Hepatocyte (in vitro differentiated cells): ENCODE data around the gene RFX8. TPM values are rescaled to one million over a fixed set of nuclear protein-coding genes. Genes with fewer than 3 reads are reported as not detected.
"Not testable (repeated sequence)": the region's sequence is repeated elsewhere in the genome, so short reads cannot be mapped to it uniquely, and the experiment has no call there.

ENCODE experiments used
- DNase-seq: peaks from one replicate; pipeline ENCODE4 v3.0.0-alpha.2; 2016; ENCODE audit warnings: low spot score
- H2AFZ ChIP-seq: fragments of 200-600 bp; sonication (generic); 2 replicates; pipeline ENCODE4 v1.6.0; 2016; ENCODE audit warnings: antibody characterized with exemption, mild to moderate bottlenecking
- H3K27ac ChIP-seq: fragments of 200-600 bp; sonication (generic); 2 replicates; pipeline ENCODE4 v1.5.1; 2016; ENCODE audit warnings: mild to moderate bottlenecking
- H3K27me3 ChIP-seq: fragments of 200-600 bp; sonication (generic); 2 replicates; pipeline ENCODE4 v1.6.1; 2016
- H3K36me3 ChIP-seq: fragments of 200-600 bp; sonication (generic); replicated peaks from 2 replicates; pipeline ENCODE4 v1.5.1; 2016; ENCODE audit warnings: low read depth; ENCODE audit not compliant: insufficient read depth
- H3K4me1 ChIP-seq: fragments of 200-600 bp; sonication (generic); 2 replicates; pipeline ENCODE4 v1.5.1; 2016; ENCODE audit warnings: mild to moderate bottlenecking, moderate library complexity; ENCODE audit not compliant: insufficient read depth
- H3K4me2 ChIP-seq: fragments of 200-600 bp; sonication (generic); 2 replicates; pipeline ENCODE4 v1.6.0; 2016
- H3K4me3 ChIP-seq: fragments of 200-600 bp; sonication (generic); 2 replicates; pipeline ENCODE4 v1.5.1; 2016; ENCODE audit warnings: mild to moderate bottlenecking
- H3K79me2 ChIP-seq: fragments of 200-600 bp; sonication (generic); 2 replicates; pipeline ENCODE4 v1.6.0; 2017; ENCODE audit warnings: mild to moderate bottlenecking
- H3K9me2 ChIP-seq: fragments of 200-600 bp; sonication (generic); replicated peaks from 2 replicates; pipeline ENCODE4 v1.6.0; 2017; ENCODE audit warnings: mild to moderate bottlenecking; ENCODE audit not compliant: insufficient read depth
- H3K9me3 ChIP-seq: fragments of 200-600 bp; sonication (generic); 2 replicates; pipeline ENCODE4 v1.5.1; 2016; ENCODE audit warnings: low read depth, mild to moderate bottlenecking
- H4K20me1 ChIP-seq: fragments of 200-600 bp; sonication (generic); 2 replicates; pipeline ENCODE4 v1.6.0; 2016; ENCODE audit warnings: mild to moderate bottlenecking; ENCODE audit not compliant: insufficient read depth, poor library complexity, severe bottlenecking
- CTCF ChIP-seq: fragments of 200-600 bp; sonication (generic); IDR thresholded peaks from 2 replicates; pipeline ENCODE4 v1.5.1; 2016; ENCODE audit warnings: antibody characterized with exemption, mild to moderate bottlenecking; ENCODE audit not compliant: poor library complexity
- EZH2 ChIP-seq: fragments of 200-600 bp; sonication (generic); IDR thresholded peaks from 2 replicates; pipeline ENCODE4 v1.6.1; 2016; ENCODE audit warnings: antibody characterized with exemption, mild to moderate bottlenecking, borderline replicate concordance
- EZH2phosphoT487 ChIP-seq: fragments of 200-600 bp; sonication (generic); IDR thresholded peaks from one replicate; pipeline ENCODE4 v1.6.1; 2018; ENCODE audit warnings: antibody characterized with exemption, mild to moderate bottlenecking, low read depth, moderate library complexity; ENCODE audit not compliant: unreplicated experiment, severe bottlenecking
- WGBS: methylation state at CpG from one replicate; pipeline ENCODE4 v1.1.6; 2016; ENCODE audit warnings: low lambda C conversion rate; ENCODE audit errors: missing lambda C conversion rate; 5-methylcytosine and 5-hydroxymethylcytosine counted together
- polyA plus RNA-seq: library from polyadenylated mRNA; unstranded; fragments of >200 nt; fragmentation: Nextera tagmentation; extraction: Ambion mirVana; gene quantifications from 2 replicates; pipeline ENCODE4 v1.2.1, GENCODE V29; 2016
- total RNA-seq: library from RNA; depleted of rRNA; stranded (reverse); fragments of >200 nt; gene quantifications from 2 replicates; pipeline ENCODE4 v1.2.3, GENCODE V29; 2014

The RFX8 gene
- total and polyA plus RNA-seq, 2 experiments from 2014 or later = 0.52 TPM; not detected in 1

DNA sequence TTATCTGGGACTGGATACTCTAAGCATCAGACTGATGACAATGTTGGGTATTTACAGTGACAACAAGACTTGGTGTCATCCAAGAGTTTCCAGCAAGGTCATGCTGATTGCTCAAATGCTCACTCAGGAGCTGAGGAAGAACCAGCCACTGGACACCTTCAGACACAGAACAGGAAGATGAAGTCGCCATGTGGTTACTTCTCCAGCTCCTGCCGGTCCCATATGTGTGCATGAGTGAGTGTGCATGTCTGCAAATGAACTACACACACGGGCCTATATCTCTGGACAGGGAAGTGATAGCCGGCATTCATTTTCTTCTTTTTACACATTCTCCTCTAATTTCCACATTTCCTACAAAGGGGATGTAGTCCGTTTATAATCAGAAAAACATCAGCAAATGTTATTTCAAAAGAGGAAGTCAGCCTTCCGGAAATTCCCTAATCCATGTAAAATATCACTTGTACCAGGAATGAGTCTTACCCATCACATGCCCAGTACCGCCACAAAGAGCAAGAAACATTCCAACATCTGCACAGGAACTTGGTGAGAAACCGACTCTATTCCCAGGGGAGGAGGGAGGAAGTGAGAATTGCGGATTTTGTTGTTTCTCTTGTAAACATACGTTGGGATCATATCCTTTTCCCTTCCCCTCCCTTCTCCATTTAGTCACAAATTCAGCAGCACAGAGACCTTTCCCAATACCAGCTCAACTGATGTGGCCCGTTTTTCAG, 10.8 kb downstream of the RFX8 start:
- no peaks in the 10 kb centered on the region for H3K27me3 ChIP-seq
- DNase-seq = no peak
- no peaks in the 10 kb centered on the region for H4K20me1 ChIP-seq
- no peaks in the 10 kb centered on the region for H3K36me3 ChIP-seq
- H3K4me2 ChIP-seq = no peak overlapping the region
- H3K79me2 ChIP-seq = no peaks in the 10 kb centered on the region
- H3K4me3 ChIP-seq = no peak overlapping the region
- H3K9me3 ChIP-seq = no peaks in the 10 kb centered on the region
- H2AFZ ChIP-seq = no peak overlapping the region
- TF ChIP-seq EZH2 = no peak
- TF ChIP-seq EZH2phosphoT487 = no peak
- TF ChIP-seq CTCF = no peak
- no peaks in the 10 kb centered on the region for H3K9me2 ChIP-seq
- H3K4me1 ChIP-seq = no peaks in the 10 kb centered on the region
- WGBS = 62% methylated on average over 11 of the region's 11 CpGs
- H3K27ac ChIP-seq = no peak overlapping the region

DNA sequence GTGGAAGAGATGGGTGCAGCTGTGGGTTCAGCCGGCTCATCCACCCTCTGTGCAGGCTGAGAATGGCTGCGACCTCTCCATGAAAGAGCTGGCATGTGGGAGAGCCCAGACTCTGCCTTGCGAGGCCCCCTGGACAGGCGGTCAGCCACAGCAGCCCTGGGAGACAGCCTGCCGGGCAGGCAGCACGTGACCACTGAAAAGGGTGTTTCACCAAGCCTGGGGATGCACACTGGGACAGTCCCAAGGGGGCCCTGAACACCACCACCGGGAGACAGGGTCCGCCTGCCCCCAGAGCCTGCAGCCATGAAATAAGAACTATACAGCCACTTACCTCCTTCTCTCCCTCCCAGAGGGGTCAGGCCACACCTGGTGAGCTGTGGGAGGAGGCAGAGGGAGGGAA, 11.5 kb downstream of the RFX8 start:
- Histone ChIP-seq H2AFZ (no peak overlapping the region), H3K79me2 (no peaks in the 10 kb centered on the region), H3K4me2 (no peak overlapping the region), H3K4me3 (no peak overlapping the region), H3K4me1 (no peaks in the 10 kb centered on the region), H3K27me3 (no peaks in the 10 kb centered on the region), H3K27ac (no peak overlapping the region), H3K9me2 (no peaks in the 10 kb centered on the region), H3K36me3 (no peaks in the 10 kb centered on the region), H3K9me3 (no peaks in the 10 kb centered on the region), H4K20me1 (no peaks in the 10 kb centered on the region)
- DNase-seq = no peak
- no peak for TF ChIP-seq EZH2
- TF ChIP-seq EZH2phosphoT487 = no peak
- TF ChIP-seq CTCF = no peak
- WGBS = 92% methylated on average over 8 of the region's 8 CpGs

- Histone ChIP-seq H3K79me2 (no peaks in the 10 kb centered on the region), H3K36me3 (no peaks in the 10 kb centered on the region), H3K9me2 (no peaks in the 10 kb centered on the region), H4K20me1 (no peaks in the 10 kb centered on the region), H3K4me3 (no peak overlapping the region), H3K9me3 (no peaks in the 10 kb centered on the region), H3K4me1 (no peaks in the 10 kb centered on the region), H3K27me3 (no peaks in the 10 kb centered on the region), H2AFZ (no peak overlapping the region), H3K4me2 (no peak overlapping the region), H3K27ac (no peak overlapping the region)
- DNase-seq = no peak
- WGBS = 79% methylated on average over 2 of the region's 2 CpGs
- TF ChIP-seq CTCF (no peak), EZH2phosphoT487 (no peak), EZH2 (no peak)
Observed at GRCh38 chr2:101461381-101461780, 13.5 kb downstream of the RFX8 start.

DNA sequence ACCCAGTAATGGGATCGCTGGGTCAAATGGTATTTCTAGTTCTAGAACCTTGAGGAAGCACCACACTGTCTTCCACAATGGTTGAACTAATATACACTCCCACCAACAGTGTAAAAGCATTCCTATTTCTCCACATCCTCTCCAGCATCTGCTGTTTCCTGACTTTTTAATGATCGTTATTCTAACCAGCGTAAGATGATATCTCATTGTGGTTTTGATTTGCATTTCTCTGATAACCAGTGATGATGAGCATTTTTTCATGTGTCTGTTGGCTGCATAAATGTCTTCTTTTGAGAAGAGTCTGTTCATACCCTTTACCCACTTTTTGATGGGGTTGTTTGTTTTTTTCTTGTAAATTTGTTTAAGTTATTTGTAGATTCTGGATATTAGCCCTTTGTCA, 20.5 kb downstream of the RFX8 start:
- H3K27me3 ChIP-seq, H3K4me1 ChIP-seq, H3K4me2 ChIP-seq, H3K36me3 ChIP-seq, DNase-seq, H3K9me2 ChIP-seq, H3K9me3 ChIP-seq, H2AFZ ChIP-seq, H3K4me3 ChIP-seq, H3K27ac ChIP-seq, H3K79me2 ChIP-seq, H4K20me1 ChIP-seq: not testable (repeated sequence)
- 92% methylated on average over 3 of the region's 3 CpGs for WGBS
